PFSK-1 (cell line): ENCODE data around the gene BTBD1.

Experiments
- POLR2AphosphoS5 ChIP-seq: IDR thresholded peaks from 2 replicates; pipeline ENCODE4 v1.6.1; 2012; ENCODE audit warnings: low read depth, mild to moderate bottlenecking, control low read depth, low read length, moderate library complexity
- REST ChIP-seq, 2 experiments: IDR thresholded peaks; 2 replicates each; pipeline versions ENCODE4 v1.6.1 to v1.8.0; 2011 to 2012; ENCODE audit warnings: low read depth in 2 of 2, low read length in 2 of 2, control low read depth in 1 of 2, inconsistent platforms in 1 of 2, mild to moderate bottlenecking in 1 of 2, moderate library complexity in 1 of 2; ENCODE audit not compliant: insufficient read depth in 1 of 2
- SIN3A ChIP-seq: IDR thresholded peaks from 2 replicates; pipeline ENCODE4 v1.6.1; 2012; ENCODE audit warnings: mild to moderate bottlenecking, low read length, moderate library complexity, borderline replicate concordance; ENCODE audit not compliant: insufficient read depth

- TF ChIP-seq SIN3A (no peak), REST (IDR thresholded peaks at IDR 0.05; ENCODE audit: insufficient read depth in 1 of 2, low read depth in 2 of 2, low read length in 2 of 2) (no peak), POLR2AphosphoS5 (no peak)
These were observed 32.2 kb upstream of the BTBD1 start for GRCh38 chr15:83099290-83099689.
